DMS 273 treated with DMSO at 0.1 percent for 48 hours (cell line): ENCODE data around the gene TLX2.
A peak's percentile ranks its signal among the peaks of the same experiment; 100 is the strongest.

Experiments
- DNase-seq: peaks from one replicate; lab custom pipeline; 2025; lab: John Stamatoyannopoulos, UW

The TLX2 gene

DNA sequence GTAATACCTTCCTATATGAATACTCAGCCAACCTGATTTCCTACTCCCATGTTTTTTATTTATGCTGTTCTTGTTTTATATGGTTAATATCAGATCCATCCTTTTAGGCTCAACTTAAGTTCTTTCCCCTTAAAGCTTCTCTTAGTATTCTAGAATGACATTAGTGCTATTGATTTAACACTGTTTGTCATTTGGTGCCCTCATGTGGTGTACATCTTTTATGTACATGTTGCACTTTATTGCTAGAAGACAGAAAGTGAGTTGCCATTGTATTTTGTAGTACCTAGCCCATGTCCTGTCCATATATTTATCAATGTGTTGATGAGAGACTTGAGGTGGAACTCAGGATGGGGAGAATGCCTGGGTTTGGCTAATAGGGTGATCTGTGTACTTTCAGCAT, 18.0 kb downstream of the TLX2 start:
- DNase-seq: peak; percentile 36

DNA sequence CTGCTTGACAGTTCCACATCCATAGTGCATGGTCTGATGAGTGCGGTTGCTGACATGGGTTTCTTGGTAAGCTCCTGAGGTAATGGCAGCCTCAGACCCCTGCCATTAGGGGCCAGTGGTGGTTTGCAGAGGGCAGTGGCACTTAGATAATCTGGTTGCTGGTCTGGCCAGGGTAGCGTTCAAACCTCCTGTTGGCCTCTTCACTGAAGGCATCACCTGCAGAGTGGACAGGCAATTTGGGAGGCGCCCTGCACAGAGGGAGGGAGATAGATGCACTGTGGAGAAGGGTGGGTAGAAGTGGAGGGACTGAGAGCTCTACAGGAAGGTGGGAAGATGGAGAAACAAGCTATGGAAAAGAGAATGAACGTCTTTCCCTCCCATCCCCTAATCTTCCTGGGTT, 19.2 kb downstream of the TLX2 start:
- DNase-seq: no peak

DNA sequence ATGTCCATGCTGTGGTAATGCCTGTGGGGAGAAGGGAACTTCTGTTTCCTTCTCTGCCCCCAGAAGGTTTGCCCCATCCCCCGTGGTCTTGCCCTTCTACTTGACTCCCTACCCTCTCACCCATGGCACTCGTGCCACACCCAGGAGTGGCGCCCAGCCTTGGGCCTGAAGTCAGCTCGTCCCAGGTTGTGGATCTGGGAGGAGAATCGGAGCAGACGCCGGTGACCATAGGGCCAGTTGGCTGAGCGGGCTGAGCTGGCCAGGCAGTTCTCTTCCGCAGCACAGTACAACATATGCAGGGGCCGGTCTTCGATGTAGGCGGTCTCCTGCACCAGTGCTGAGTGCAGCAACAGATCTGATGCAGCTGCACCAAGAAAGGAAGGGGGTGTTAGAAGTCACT, 20.2 kb downstream of the TLX2 start:
- no peak for DNase-seq

DNA sequence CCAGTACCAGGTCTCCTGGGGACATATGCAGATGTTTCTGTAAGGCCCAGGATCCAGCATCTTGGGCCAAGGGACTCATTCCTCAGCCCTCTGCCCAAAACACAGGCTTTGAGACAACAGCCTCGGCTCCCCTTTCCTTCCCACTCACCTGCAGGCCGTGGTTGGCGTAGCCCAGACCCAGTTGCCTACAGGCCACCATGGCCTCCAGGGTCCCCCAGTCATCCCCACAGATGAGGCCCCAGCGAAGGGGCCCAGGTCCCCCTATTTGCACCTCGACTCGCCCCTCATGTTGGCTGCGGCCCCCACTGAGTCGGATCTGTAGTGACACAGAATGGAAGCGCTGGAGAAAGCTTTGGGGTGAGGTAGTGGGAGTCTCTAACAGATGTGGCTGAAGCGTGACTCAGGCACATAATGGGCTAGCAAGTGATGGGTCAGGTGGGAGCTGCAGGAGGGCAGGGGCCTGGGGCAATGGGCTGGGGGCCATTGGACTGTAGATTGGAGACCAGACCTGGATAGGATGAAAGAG, 21.3 kb downstream of the TLX2 start:
- no peak for DNase-seq

DNA sequence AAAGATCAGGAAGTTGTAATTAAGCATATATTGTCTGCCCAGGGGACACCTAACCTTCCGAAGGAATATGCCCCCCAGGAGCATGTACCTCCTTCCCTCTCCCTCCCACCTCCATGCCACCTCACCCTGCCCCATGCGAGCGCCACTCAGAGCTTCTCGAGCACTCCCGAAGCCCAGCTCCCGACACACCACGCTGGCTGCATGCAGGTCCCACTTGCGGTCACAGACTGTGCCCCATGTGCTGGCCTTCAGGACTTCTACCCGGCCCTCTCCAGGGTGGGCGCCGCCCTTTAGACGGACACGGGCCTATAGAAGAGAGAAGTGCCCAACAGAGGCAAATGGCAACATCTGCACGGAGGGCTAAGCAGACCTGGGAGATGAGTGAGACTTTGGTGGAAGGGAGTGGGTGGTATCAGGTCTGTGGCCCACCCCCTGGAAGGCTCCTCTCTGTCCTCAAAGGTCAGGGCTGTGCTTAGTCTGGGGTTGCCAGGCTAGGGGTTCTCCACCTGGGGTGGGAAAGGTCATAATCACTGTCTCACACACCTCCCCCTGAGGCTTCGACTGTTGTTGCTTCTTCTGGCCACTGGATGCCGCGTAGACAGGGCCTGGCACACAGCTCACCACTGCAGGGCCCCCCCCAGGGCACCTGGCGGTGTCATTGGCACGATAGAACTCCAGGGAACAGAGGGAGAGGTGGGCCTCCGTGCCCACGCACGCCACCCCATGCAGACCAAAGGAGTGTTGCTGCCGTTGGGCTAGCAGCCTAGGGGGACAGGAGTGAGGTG, 22.1 kb downstream of the TLX2 start:
- DNase-seq: no peak

DNA sequence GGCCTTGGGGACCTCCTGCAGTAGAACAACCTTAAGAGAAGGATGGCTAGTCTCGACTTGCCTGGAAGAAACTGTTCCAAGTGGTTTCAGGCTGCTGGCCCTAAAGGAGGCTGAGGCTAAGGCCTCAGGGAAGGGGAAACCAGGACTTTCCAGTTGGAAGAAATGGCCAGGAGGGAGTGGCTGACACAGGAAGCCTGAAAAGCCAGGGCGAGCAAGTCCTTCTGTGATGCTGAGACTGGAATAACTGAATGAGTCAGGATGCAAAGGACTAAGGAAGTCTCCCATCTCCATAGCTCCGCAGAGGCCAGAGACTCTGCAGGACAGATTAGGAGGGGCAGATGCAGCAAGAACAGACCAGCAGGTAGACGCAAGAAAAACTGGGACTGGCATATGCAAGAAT, 22.9 kb downstream of the TLX2 start:
- DNase-seq: no peak

DNA sequence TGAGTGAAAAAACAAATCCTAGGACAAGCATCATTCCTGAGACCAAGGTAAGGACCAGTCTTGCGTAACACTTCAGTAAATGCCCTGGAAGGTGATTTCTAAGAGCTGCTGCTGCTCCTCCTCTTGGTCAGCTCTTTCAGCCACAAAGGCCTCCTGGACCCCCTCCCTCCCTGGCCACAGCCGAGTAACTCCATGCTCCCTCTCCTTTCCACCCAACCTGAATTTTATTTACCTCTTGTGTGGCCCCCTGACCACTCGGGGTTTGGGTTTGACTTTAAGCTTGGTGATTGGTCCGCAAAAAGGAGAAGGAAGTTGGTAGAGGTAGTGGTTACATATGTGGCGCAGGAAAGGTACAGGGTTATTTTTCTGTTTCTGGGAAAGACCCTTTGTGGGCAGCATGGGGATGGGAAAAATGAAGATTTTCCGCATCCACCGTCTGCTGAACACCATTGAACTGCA, 24.7 kb downstream of the TLX2 start:
- DNase-seq: no peak

DNA sequence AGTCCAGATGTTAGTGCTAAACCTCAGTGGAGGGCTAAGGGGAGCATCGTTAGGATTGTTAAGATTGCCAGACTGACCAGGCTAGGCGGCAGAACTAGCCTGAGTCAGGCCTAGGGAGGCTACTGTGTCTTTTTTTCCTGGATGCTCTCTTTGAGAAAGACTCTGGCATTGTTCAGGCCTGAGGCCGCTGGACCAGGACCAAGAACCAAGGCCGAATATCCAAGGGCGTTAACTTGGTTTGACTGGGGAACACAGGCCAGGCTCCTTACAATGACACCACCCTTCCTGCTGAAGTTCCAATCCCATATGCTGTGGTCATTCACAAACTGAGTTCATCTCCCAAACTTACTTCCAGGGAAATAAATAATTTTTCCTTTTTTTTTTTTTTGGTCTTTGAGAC, 26.0 kb downstream of the TLX2 start:
- no peak for DNase-seq

DNA sequence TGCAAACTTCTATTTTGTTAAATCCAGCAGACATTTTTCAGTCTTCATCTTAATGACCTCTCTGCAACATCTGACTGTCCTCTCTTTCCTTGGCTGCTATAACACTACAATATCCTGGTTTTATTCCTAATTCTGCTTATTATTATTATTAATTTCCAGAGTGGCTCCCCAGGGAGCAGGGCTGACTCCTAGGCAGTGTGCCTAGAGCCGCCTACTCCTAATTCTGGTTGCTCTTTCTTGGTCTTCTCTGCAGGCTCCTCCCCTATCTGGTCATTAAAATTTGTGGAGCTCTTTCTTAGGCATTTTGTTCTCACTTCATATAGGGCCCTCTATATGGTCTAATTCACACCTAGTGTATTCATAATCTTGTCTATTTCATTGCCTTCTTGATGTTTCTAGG, 28.7 kb downstream of the TLX2 start:
- DNase-seq: no peak

DNA sequence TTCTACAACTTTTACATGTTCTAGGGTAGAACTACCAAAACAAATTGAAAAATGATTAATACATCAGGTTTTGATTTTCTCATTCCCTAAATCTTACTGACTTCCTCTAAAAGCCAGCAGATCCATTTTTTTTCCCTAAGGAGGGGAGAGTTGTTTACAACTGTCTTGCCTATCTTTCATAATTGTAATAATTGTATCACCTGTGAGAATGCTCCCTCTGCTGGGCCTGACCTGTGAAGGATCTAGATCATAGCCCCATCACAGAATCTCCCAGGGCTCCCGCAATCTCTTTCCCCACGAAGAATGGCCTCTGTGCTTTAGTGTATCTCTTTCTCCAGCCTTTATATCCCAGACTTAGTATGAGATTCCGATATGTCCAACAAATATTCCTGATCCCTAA, 30.4 kb downstream of the TLX2 start:
- no peak for DNase-seq

DNA sequence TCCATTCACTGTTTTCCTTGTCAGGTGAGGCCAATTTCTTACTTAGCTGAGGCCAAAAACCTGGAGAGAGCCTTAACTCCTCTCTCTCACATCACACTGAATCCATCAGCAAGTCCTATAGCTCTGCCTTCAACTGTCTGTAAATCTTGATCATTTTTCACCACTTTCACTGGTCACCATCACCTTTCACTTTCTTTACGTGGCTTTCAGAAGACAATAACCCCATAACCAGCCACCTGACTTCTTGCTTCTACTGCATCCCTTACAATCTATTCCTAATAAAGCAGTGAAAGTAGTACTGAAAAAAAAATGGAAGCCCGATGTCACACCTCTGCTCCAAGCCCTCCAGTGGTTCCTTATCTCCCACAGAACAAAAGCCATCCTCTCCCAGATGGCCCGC, 31.8 kb downstream of the TLX2 start:
- DNase-seq: no peak

DNA sequence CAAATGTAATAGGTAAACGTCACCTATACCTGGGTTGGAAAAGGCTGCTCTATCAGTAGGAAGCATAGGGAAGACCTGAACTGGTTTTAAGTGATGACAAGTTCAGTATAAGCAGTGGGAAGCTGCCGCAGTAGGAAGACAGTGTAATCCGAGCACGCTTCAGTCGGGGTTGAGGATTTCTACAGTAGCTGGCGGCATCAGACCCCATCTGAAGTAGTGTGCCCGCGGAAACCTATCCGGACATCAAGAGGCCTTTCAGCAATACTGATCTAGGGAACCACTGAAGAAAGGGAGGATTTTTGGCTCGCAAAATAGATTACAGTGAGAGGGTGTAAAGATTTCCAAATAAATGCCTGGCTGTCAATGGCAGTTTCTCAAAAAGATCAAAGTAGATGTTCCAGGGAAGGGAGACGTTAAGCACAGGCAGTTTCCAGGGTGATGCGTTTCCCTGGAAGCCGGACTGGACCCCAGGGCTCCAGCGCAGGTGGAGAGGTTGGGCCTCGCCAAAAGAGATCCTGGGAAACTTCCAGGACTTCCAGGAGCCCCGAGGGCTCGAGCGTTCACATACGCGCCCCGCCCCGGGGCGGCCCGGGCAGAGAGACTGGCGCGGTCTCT, 34.1 kb downstream of the TLX2 start:
- no peak for DNase-seq

DNA sequence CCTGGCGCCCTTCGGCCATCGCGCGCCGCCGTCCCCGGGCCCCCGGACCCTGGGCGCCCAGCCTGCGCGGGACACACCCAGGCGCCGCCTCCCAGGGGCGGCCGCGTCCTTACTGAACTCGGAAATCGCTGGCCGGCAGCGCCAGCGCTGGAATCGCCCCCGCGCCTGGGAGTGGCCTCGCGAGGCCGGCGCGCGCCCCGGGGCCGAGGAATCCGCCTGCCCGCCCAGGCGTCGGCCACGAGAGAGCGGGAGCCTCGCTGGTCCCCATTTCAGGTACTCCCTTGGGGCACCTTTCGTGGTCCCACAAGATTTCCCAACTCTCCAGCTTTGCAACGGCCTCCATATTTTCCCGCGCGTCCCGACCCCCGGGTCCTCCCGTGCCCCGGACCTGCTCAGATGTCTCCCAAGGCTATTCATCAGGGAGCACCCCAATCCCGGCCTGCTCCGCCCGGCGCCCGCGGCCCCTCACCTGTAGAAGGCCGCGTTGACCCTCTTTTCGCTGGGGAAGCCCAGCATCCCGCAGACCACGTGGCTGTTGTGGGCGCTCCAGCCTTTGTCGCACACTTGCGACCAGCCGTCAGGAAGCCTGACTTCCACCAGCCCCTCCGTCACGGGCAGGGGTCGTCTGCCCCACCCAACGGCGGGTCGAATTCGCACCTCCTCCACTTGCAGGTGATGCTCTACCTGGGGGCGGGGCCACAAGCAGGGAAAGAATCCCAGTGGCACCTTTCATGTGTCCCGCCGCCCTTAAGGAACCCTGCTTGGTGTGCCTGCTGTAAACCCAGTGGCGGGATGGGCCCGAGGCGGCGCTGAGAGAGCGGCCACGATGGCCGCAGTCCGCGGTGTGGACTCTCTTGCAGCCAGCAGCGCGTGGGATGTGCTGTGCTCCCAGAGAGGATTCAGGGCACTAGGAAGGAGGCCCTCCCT, 34.9 kb downstream of the TLX2 start:
- DNase-seq: no peak

DNA sequence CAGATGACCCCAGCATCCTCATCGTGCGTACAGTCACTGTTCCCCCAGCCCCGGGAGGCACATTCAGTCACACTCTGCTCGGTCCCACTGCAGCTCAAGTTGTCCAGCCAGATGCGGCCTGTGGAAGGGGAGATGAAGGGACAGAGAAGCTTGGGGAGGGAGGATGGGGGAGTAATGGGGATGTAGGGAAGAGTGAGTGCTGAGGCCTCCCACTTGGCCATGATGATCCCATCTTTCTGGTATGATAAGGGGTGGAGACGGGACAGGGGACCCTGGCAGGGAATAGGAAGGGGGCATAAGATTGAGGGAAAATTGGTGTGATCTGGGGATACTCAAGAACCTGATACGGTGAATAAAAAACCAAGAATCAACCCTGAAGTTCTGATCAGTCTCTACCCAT, 36.0 kb downstream of the TLX2 start:
- DNase-seq: no peak

DNA sequence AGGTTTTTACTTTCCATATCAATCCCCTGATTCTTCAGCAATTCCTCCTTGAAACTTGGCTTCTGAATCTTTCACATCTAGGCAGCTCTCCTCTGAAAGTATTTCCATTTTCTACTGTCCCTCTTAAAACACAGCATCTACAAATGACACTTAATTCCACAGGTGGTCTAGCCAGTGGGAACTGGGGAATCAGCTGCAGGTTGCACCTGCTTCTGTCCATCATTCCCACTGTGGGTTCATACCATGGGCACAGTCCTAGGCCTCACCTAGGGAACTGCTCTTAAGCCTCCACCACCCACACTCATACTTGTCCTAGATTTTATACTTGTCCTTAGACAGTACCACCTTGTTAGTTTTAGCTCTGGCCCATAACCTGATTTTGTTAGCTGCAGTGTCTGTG, 37.3 kb downstream of the TLX2 start:
- DNase-seq: no peak

DNA sequence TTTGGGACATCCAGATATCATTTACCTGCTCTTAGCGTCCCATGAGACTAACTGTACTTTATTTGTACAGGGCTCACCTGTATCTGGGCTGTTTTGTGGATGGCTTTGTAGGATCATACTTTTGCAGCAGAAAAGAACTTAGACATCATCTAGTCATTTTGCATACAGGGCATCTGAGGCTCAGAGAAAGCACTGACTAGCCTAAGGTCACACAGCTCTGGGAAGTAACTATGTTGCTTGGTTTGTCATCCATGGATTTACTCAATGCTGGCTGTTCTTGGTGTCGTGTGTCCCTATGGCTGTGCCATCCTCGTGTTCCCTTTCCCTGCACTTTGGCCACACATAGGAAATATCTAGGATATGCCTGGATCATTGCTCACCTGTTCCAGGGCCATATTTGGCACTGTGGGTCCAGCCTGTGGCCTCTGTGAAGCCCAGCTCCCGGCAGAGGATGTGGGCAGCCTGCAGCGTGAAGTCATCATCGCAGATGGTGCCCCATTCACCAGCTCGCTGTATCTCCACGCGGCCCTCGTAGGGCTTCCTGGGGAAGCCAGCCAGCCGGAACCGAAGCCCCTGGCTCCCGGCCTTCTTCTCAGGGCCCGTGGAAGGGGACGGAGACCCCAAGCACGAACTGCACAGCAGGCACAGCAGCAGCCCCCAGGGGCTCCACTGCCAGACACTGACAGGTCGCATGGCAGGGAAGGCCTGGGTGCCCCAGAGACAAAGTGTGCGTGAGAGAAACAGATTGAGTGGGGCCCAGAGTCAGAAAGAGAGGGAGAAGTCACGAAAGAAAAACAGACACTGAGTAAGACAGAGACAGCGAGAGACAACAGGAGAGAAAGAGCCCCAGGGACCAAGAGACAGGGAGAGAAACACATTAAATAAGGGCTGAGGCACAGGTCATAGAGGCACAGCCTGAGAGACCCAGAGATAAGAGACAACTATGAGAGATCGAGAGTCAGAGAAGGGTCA, 38.0 kb downstream of the TLX2 start:
- DNase-seq: no peak

DNA sequence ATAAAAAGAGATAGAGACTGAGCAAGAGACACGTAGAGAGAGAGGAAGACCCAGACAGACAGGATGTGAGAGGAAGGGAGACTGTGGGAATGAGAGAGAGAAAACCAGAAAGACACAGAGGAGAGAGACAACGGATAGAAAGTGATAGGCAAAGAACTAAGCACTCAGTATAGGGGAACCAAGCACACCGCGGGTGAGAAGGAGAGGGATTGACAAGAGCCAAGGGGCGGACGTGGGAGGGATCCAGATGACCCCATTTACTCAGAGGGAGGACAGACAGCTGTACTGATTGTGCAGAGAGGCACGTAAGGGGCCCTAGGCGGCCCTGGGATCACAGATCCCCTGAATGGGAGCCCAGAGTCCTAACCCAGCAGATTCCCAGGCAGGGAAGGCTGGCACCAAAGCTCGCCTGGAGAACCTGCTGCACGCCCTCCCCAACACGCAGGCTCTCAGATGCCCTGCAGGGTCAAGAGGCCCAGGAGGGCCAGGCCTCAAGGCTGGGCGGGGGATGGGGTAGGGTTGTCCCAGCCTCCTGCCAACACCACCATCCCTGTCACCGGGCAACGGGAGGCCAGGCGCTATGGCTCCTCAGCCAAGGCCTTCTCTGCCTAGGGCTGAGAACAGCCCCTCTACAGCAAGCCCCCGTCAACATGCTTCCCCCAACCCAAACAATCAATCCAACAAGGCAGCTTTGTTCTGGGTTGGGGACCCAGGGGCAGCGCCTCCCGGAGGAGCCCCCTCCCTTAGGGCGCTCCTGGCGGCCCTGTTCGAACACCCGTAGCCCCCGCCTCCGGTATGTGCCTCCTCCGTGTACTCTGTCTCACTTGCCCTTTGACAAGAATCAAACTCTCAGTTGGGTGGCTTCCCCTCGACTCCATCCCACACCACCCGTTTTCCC, 38.9 kb downstream of the TLX2 start:
- DNase-seq: no peak

DNA sequence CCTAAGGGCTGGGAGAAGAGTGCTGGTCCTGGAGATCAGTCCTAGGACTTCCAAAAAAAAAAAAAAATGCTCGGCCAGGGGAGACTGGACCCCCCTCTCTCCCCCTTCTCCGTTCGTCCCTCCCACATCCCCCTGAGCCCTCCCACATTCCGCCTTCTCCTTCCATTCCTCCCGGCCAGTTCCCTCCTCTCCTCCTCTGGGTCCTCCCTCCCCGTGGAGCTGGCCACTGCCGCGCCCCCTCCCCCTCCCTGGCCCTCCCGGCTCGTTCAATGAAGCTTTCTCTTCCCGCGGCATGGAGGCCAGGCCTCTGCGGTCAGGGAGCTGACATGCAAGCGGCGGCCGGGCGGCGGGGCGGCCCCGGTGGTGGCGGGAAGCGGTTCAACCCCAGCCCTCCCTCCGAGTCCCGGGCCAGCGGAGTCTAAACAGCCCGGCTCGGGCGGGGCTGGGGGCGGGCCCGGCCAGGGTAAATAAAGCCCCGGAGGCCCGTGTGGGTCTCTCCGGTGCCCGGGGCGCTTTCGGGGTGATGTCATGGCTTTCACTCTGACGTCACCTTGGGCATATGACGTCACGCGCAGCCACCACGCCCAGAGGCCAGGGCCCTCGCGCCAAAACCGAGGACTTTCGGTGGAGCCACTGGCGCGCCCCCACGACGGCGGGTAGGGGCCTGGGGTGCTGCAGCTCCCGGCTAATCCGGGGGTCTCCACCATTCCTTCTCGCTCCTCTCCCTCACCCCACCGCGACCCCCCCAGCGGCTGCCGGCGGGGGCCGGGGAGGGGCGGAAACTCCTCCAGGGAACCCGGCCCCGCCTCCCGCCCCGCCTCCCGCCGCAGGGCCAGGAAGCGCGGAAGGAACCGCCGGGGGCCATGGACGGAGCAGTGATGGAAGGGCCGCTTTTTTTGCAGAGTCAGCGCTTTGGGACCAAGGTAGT, 39.9 kb downstream of the TLX2 start, which contains the start of the genes DOK1 and LOXL3:
Gene DOK1, plus strand, starts transcription at position 829 of the 928 bp plus-strand sequence. Its CDS starts 35 bp downstream, at position 864.
Gene LOXL3, minus strand, starts transcription at position 51 of the 928 bp plus-strand sequence. CDS start 1,308 bp downstream, outside the sequence.
- DNase-seq: peak; percentile 27
